Lower leg skin (tissue), 3 donors: ENCODE results near the gene ADORA2B.

Experiments
- CTCF ChIP-seq, 3 donors: fragments of 450-650 bp; IDR thresholded peaks; one replicate each; pipeline ENCODE4 v1.5.1; 2016; ENCODE audit warnings: antibody characterized with exemption in 3 of 3, mild to moderate bottlenecking in 3 of 3, moderate library complexity in 2 of 3
- POLR2A ChIP-seq, 2 donors: fragments of 450-650 bp; IDR thresholded peaks; one replicate each; pipeline ENCODE4 v1.6.1; 2016 to 2017; ENCODE audit warnings: antibody characterized with exemption in 2 of 2, mild to moderate bottlenecking in 1 of 2, moderate library complexity in 1 of 2

GRCh38 chr17:16025202-16025601, 80.3 kb downstream of the ADORA2B start:
- no peak for TF ChIP-seq CTCF (IDR thresholded peaks at IDR 0.05)
- TF ChIP-seq POLR2A (IDR thresholded peaks at IDR 0.05): no peak
